HepG2 (cell line): ENCODE data around the gene PLCB1. TPM values are rescaled to one million over a fixed set of nuclear protein-coding genes. Genes with fewer than 3 reads are reported as not detected.

Experiments
- ATAC-seq: fragments of 200-7000 bp; cut with Tn5 transposase; 3 replicates; pipeline ENCODE4 v1.9.1; 2020; ENCODE audit warnings: mild to moderate bottlenecking, moderate library complexity
- BruUV-seq: library from RNA; stranded (reverse); fragments of 400-500 nt; replicated peaks from 2 replicates; lab custom pipeline; 2021; lab: Mats Ljungman, UMichigan
- CTCF ChIA-PET: fragments of 300-600 bp; formaldehyde crosslinking; extraction: SDS; loops from one replicate; lab custom pipeline; 2021; ENCODE audit warnings: low total read pairs, inconsistent platforms, low intra/inter-chr PET ratio; lab: Yijun Ruan, JAX
- POLR2A ChIA-PET: fragments of 350-600 bp; sonication (Branson Sonifier 250); formaldehyde crosslinking; loops from one replicate; lab custom pipeline; 2020; ENCODE audit warnings: antibody characterized with exemption, inconsistent platforms; lab: Yijun Ruan, JAX
- DNase-seq: peaks from one replicate; pipeline ENCODE4 v3.0.0-alpha.2; 2015; ENCODE audit warnings: low spot score
- FAIRE-seq: peaks from 3 replicates; lab custom pipeline; 2011; peaks lifted over from hg19 to GRCh38; lab: Jason Lieb, UNC
- H2AFZ ChIP-seq: one replicate; pipeline ENCODE4 v1.6.1; 2011; ENCODE audit warnings: low read length, inconsistent platforms
- H3K27ac ChIP-seq: fragments of 300-600 bp; 3 replicates; pipeline ENCODE4 v1.8.0; 2011; ENCODE audit warnings: mixed run types, mild to moderate bottlenecking, mixed read lengths, low read length, inconsistent platforms; ENCODE audit not compliant: insufficient read depth; ENCODE audit errors: extremely low read length
- H3K27me3 ChIP-seq, 2 experiments: fragments of 200-600 bp in 1 of 2; 2 replicates in 1 of 2; 3 replicates in 1 of 2; pipeline versions ENCODE4 v1.6.0 to v1.8.0; 2011; ENCODE audit warnings: low read length in 2 of 2, mild to moderate bottlenecking in 2 of 2, moderate library complexity in 2 of 2, inconsistent platforms in 1 of 2; ENCODE audit not compliant: insufficient read depth in 2 of 2, control insufficient read depth in 1 of 2
- H3K36me3 ChIP-seq, 2 experiments: fragments of 200-600 bp in 1 of 2; replicated peaks in 1 of 2; 2 replicates in 1 of 2; 3 replicates in 1 of 2; pipeline versions ENCODE4 v1.5.1 to v1.8.0; 2011; ENCODE audit warnings: low read length in 2 of 2, inconsistent platforms in 1 of 2; ENCODE audit not compliant: insufficient read depth in 2 of 2, control insufficient read depth in 1 of 2
- H3K4me1 ChIP-seq: 2 replicates; pipeline ENCODE4 v1.5.1; 2012; ENCODE audit warnings: low read length, inconsistent platforms; ENCODE audit not compliant: insufficient read depth
- H3K4me2 ChIP-seq: 2 replicates; pipeline ENCODE4 v1.6.0; 2011; ENCODE audit warnings: low read depth, low read length, inconsistent platforms
- H3K4me3 ChIP-seq, 3 experiments: fragments of 200-600 bp in 1 of 3; sonication (generic), shearing (Covaris generic) in 1 of 3; replicated peaks in 1 of 3; 2 replicates each; pipeline ENCODE4 v1.5.1; 2011 to 2016; ENCODE audit warnings: low read length in 3 of 3, inconsistent platforms in 2 of 3, low read depth in 2 of 3, mild to moderate bottlenecking in 2 of 3, control low read depth in 1 of 3, mixed read lengths in 1 of 3; ENCODE audit not compliant: insufficient read depth in 1 of 3
- H3K79me2 ChIP-seq: one replicate; pipeline ENCODE4 v1.6.1; 2011; ENCODE audit warnings: low read length, inconsistent platforms; ENCODE audit not compliant: insufficient read depth
- H3K9ac ChIP-seq: 2 replicates; pipeline ENCODE4 v1.6.0; 2011; ENCODE audit warnings: mild to moderate bottlenecking, low read depth, low read length, inconsistent platforms; ENCODE audit not compliant: insufficient read depth
- H3K9me3 ChIP-seq: 2 replicates; pipeline ENCODE4 v1.5.1; 2012; ENCODE audit warnings: mild to moderate bottlenecking, low read length
- H4K20me1 ChIP-seq: 2 replicates; pipeline ENCODE4 v1.6.0; 2011; ENCODE audit warnings: inconsistent platforms, mild to moderate bottlenecking, low read length, moderate library complexity; ENCODE audit not compliant: insufficient read depth
- NR3C1 ChIP-seq: sonication (generic); formaldehyde crosslinking; IDR thresholded peaks from 2 replicates; pipeline ENCODE4 v1.4.0; 2020; ENCODE audit warnings: missing genetic modification reagents
- ZKSCAN1 ChIP-seq: fragments of 150-350 bp; IDR thresholded peaks from 2 replicates; pipeline ENCODE4 v1.6.1; 2014; ENCODE audit warnings: low read length
- WGBS: methylation state at CpG from one replicate; pipeline ENCODE4 v1.1.6; 2017; ENCODE audit warnings: low lambda C conversion rate; 5-methylcytosine and 5-hydroxymethylcytosine counted together
- in situ Hi-C: cut with HindIII; loops from 2 replicates; pipeline ENCODE4 v1.10.0; 2017; ENCODE audit warnings: low pct_unique_long_range_greater_than_20kb; ENCODE audit not compliant: extremely low pct_ligation_motif_present
- intact Hi-C: fragments of 100-400 bp; cut with micrococcal nuclease; formaldehyde crosslinking; loops from one replicate; pipeline ENCODE4 v1.10.0; 2022; ENCODE audit not compliant: unreplicated experiment
- polyA plus RNA-seq, 8 experiments: library from polyadenylated mRNA; depleted of rRNA in 3 of 8; stranded (reverse) in 7 of 8; unstranded in 1 of 8; fragments of >200 nt; fragmentation: Illumina TruSeq in 4 of 8; extraction: Trizol in 4 of 8; gene quantifications; 2 replicates each; pipeline versions ENCODE4 v1.2.1 to v1.2.3, GENCODE V29; 2011 to 2016; ENCODE audit warnings: low read depth in 4 of 8, missing spikeins in 1 of 8, mixed read lengths in 1 of 8; ENCODE audit not compliant: insufficient read depth in 1 of 8
- total RNA-seq, 5 experiments: library from RNA; depleted of rRNA; stranded (reverse); fragments of >200 nt; fragmentation: Illumina TruSeq; extraction: Trizol; gene quantifications; 2 replicates each; pipeline ENCODE4 v1.2.3, GENCODE V29; 2016; ENCODE audit warnings: low read depth in 1 of 5
- TF ChIP-seq, protein P1 (sequence below): sonication (generic); formaldehyde crosslinking; IDR thresholded peaks from 2 replicates; pipeline ENCODE4 v1.4.0; 2020; ENCODE audit warnings: missing genetic modification reagents
- TF ChIP-seq, protein P2 (sequence below): sonication (generic); formaldehyde crosslinking; IDR thresholded peaks from 2 replicates; pipeline ENCODE4 v1.4.0; 2020; ENCODE audit warnings: missing genetic modification reagents

The PLCB1 gene
- total and polyA plus RNA-seq, 2 of the 13 experiments (the other 11 are each of a cell fraction or from before 2014, with no cell fraction given), result 42.4 to 55.9 TPM

DNA sequence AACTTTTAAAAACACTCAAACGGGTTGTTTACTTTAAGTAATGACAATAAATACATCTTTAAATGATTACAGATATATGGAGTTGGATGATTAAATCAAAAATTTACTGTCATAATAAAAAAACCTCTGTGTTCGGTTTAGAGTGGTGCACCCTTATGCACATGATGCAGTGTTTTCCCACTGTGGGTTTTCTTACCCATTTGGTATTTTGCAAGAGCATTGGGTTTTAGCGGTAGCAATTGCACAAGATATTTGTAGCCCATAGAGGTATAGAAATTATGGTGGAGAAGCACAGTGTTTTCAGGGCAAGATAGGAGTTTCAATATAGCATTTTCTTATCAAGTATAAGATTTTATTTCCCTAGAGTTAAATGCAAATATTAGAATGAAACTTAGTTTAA is 526.0 kb downstream of the PLCB1 start:
- no peak overlapping the region for H3K4me3 ChIP-seq
- intact Hi-C loops, result no loop called here
- peaks cover 4 to 5% of the 10 kb centered on the region in 2 experiments; a peak in 2 of 5 replicates for H3K36me3 ChIP-seq
- H3K79me2 ChIP-seq, result no peaks in the 10 kb centered on the region
- WGBS, result 94% methylated on average over 3 of the region's 3 CpGs
- no peaks in the 10 kb centered on the region for H3K27me3 ChIP-seq
- H3K9ac ChIP-seq, result no peak overlapping the region
- no peak overlapping the region for H3K4me2 ChIP-seq
- H2AFZ ChIP-seq, result no peak overlapping the region
- no peaks in the 10 kb centered on the region for H3K9me3 ChIP-seq
- no peak overlapping the region for H3K27ac ChIP-seq
- POLR2A ChIA-PET, result no interaction called here
- no peaks in the 10 kb centered on the region for H4K20me1 ChIP-seq
- in situ Hi-C loops, result no loop called here
- TF ChIP-seq, protein P1, sequence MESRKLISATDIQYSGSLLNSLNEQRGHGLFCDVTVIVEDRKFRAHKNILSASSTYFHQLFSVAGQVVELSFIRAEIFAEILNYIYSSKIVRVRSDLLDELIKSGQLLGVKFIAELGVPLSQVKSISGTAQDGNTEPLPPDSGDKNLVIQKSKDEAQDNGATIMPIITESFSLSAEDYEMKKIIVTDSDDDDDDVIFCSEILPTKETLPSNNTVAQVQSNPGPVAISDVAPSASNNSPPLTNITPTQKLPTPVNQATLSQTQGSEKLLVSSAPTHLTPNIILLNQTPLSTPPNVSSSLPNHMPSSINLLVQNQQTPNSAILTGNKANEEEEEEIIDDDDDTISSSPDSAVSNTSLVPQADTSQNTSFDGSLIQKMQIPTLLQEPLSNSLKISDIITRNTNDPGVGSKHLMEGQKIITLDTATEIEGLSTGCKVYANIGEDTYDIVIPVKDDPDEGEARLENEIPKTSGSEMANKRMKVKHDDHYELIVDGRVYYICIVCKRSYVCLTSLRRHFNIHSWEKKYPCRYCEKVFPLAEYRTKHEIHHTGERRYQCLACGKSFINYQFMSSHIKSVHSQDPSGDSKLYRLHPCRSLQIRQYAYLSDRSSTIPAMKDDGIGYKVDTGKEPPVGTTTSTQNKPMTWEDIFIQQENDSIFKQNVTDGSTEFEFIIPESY (CRISPR knock-in tag), result peak; percentile 85; the same call in 1 of the 2 replicates
- TF ChIP-seq, protein P2, sequence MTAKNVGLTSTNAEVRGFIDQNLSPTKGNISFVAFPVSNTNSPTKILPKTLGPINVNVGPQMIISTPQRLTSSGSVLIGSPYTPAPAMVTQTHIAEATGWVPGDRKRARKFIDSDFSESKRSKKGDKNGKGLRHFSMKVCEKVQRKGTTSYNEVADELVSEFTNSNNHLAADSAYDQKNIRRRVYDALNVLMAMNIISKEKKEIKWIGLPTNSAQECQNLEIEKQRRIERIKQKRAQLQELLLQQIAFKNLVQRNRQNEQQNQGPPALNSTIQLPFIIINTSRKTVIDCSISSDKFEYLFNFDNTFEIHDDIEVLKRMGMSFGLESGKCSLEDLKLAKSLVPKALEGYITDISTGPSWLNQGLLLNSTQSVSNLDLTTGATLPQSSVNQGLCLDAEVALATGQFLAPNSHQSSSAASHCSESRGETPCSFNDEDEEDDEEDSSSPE, result no peak
- no peak for FAIRE-seq
- no TSS peak for BruUV-seq
- no peak for ATAC-seq
- H3K4me1 ChIP-seq, result no peaks in the 10 kb centered on the region
- CTCF ChIA-PET, result no interaction called here
- no peak for DNase-seq

DNA sequence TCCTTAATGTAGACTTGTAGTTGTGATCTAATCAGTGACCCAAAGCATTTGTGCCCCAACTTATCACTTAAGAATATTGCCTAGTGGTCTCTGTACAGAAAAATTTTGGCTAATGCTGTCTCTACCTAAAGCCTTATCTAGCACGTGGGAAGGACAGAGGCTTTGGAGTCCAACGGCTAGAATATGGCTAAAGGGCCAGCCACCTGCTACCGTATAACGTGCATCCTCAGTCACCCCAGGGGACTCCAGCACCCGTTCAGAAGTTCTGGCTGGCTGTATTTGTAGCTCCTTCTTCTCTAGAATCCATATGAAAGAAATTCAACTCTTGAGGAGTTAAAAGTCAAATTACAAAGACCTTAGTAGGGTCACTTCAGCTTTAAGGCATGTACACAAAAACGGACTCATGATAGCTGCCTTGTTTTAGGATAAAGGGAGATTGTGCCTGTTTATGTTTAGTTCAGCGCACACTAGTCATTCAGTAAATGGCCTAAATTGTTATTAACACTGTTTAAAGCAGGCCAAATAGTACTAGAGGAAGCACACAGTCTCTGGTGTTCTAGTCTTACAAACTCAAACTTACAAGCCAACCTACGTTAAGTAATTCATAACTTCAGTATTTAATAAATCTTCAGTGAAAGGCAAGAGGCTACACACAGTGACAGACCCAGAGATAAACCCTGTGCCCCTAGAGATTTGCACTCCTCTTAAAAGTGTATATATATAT is 529.3 kb downstream of the PLCB1 start:
- POLR2A ChIA-PET, result no interaction called here
- H3K4me1 ChIP-seq, result no peaks in the 10 kb centered on the region
- no peaks in the 10 kb centered on the region for H3K79me2 ChIP-seq
- no peaks in the 10 kb centered on the region for H4K20me1 ChIP-seq
- in situ Hi-C loops (no loop called here), intact Hi-C loops (no loop called here)
- H3K4me3 ChIP-seq, result no peak overlapping the region
- no peaks in the 10 kb centered on the region for H3K9me3 ChIP-seq
- FAIRE-seq (no peak), DNase-seq (no peak), ATAC-seq (peak; percentile 82)
- 76% methylated on average over 8 of the region's 8 CpGs for WGBS
- no peak overlapping the region for H3K4me2 ChIP-seq
- H2AFZ ChIP-seq, result no peak overlapping the region
- CTCF ChIA-PET, result no interaction called here
- no peak overlapping the region for H3K27ac ChIP-seq
- peaks cover 8% of the 10 kb centered on the region in 2 experiments; a peak in 4 of 5 replicates for H3K36me3 ChIP-seq
- H3K9ac ChIP-seq, result no peak overlapping the region
- peak; percentile 15; the same call in 1 of the 2 replicates for TF ChIP-seq ZKSCAN1
- TF ChIP-seq NR3C1, result no peak
- BruUV-seq, result no TSS peak
- H3K27me3 ChIP-seq, result no peaks in the 10 kb centered on the region
